Nephron (organoid): Measurements from ENCODE around the gene SV2B.

Experiments
- H3K27ac Mint-ChIP-seq, 3 experiments: 2 replicates each; pipeline ENCODE4 v1.8.0; 2020; ENCODE audit warnings: mixed read lengths in 3 of 3, mild to moderate bottlenecking in 2 of 3, moderate library complexity in 1 of 3
- H3K27me3 Mint-ChIP-seq: 2 replicates; pipeline ENCODE4 v1.8.0; 2021; ENCODE audit warnings: low read depth, mild to moderate bottlenecking, moderate library complexity, mixed read lengths
- H3K36me3 Mint-ChIP-seq: 2 replicates; pipeline ENCODE4 v1.8.0; 2020; ENCODE audit warnings: low read depth, mixed read lengths
- H3K4me1 Mint-ChIP-seq: 2 replicates; pipeline ENCODE4 v1.8.0; 2020; ENCODE audit warnings: mixed read lengths
- H3K4me3 Mint-ChIP-seq, 3 experiments: 2 replicates each; pipeline ENCODE4 v1.8.0; 2020; ENCODE audit warnings: mild to moderate bottlenecking in 3 of 3, mixed read lengths in 3 of 3, moderate library complexity in 2 of 3
- H3K9me3 Mint-ChIP-seq: 2 replicates; pipeline ENCODE4 v1.8.0; 2020; ENCODE audit warnings: mixed read lengths
- CTCF ChIP-seq, 3 experiments: fragments of 200-600 bp; sonication (generic); IDR thresholded peaks; one replicate each; pipeline ENCODE4 v1.5.0; 2021; ENCODE audit warnings: antibody characterized with exemption in 3 of 3; ENCODE audit not compliant: unreplicated experiment in 3 of 3

SV2B gene

GRCh38 chr15:91270747-91271146, 170.7 kb downstream of the SV2B start:
- Mint-ChIP-seq H3K27me3 (peaks cover 75% of the 10 kb centered on the region), H3K4me1 (no peaks in the 10 kb centered on the region), H3K9me3 (peaks cover 3% of the 10 kb centered on the region), H3K36me3 (no peaks in the 10 kb centered on the region), H3K27ac (no peak overlapping the region), H3K4me3 (no peak overlapping the region)
- TF ChIP-seq CTCF (IDR thresholded peaks at IDR 0.05; ENCODE audit: unreplicated experiment in 3 of 3), result no peak

- peak; percentile 70 to 84 (median 79) for TF ChIP-seq CTCF (IDR thresholded peaks at IDR 0.05; ENCODE audit: unreplicated experiment in 3 of 3)
- Mint-ChIP-seq H3K4me1 (no peaks in the 10 kb centered on the region), H3K9me3 (peaks cover 10% of the 10 kb centered on the region), H3K4me3 (no peak overlapping the region), H3K36me3 (no peaks in the 10 kb centered on the region), H3K27ac (no peak overlapping the region), H3K27me3 (peaks cover 73% of the 10 kb centered on the region)
Measured at GRCh38 chr15:91271565-91272153, 171.6 kb downstream of the SV2B start.

- Mint-ChIP-seq H3K4me1 (peaks cover 7% of the 10 kb centered on the region), H3K27me3 (peaks cover 36% of the 10 kb centered on the region), H3K9me3 (peaks cover 10% of the 10 kb centered on the region)
Measured at GRCh38 chr15:91275844-91276243, 175.8 kb downstream of the SV2B start.

GRCh38 chr15:91278951-91279350, 178.9 kb downstream of the SV2B start:
- peaks cover 10% of the 10 kb centered on the region for H3K9me3 Mint-ChIP-seq

More at GRCh38 chr15:91275844-91276243, 175.8 kb downstream of the SV2B start:
- Mint-ChIP-seq H3K36me3 (no peaks in the 10 kb centered on the region), H3K27ac (no peak overlapping the region), H3K4me3 (no peak overlapping the region)
- TF ChIP-seq CTCF (IDR thresholded peaks at IDR 0.05; ENCODE audit: unreplicated experiment in 3 of 3), result no peak

GRCh38 chr15:91279486-91279885, 179.4 kb downstream of the SV2B start:
- no peaks in the 10 kb centered on the region for H3K36me3 Mint-ChIP-seq
- H3K27ac Mint-ChIP-seq, result no peak overlapping the region
- peaks cover 14% of the 10 kb centered on the region for H3K4me1 Mint-ChIP-seq
- H3K27me3 Mint-ChIP-seq, result peaks cover 16% of the 10 kb centered on the region
- no peak overlapping the region for H3K4me3 Mint-ChIP-seq
- H3K9me3 Mint-ChIP-seq, result peaks cover 10% of the 10 kb centered on the region
- no peak for TF ChIP-seq CTCF (IDR thresholded peaks at IDR 0.05; ENCODE audit: unreplicated experiment in 3 of 3)

More at GRCh38 chr15:91278951-91279350, 178.9 kb downstream of the SV2B start:
- no peak overlapping the region for H3K4me3 Mint-ChIP-seq
- H3K27ac Mint-ChIP-seq, result no peak overlapping the region
- peaks cover 19% of the 10 kb centered on the region for H3K27me3 Mint-ChIP-seq
- peaks cover 14% of the 10 kb centered on the region for H3K4me1 Mint-ChIP-seq
- no peaks in the 10 kb centered on the region for H3K36me3 Mint-ChIP-seq
- no peak for TF ChIP-seq CTCF (IDR thresholded peaks at IDR 0.05; ENCODE audit: unreplicated experiment in 3 of 3)

DNA sequence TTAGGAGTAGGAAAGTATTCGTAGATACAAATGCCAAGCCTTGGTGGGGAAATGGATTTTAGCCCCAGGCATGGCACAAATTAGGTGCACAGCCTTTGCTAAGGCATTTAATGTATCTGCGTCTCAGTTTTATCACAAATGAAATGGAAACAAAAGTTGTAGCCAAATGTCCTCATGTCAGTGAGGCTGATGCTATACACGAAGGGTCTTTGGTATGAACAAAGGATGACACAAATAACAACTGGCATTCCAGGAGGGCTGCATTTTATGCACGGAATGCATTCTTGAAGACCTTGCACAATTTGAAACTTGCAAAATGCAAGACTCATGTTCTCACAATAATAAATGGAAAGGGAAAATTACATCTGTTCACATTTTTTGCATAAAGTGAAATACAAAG, 181.9 kb downstream of the SV2B start:
- no peak for TF ChIP-seq CTCF (IDR thresholded peaks at IDR 0.05; ENCODE audit: unreplicated experiment in 3 of 3)
- Mint-ChIP-seq H3K4me3 (no peak overlapping the region), H3K27ac (no peak overlapping the region), H3K36me3 (no peaks in the 10 kb centered on the region), H3K27me3 (peaks cover 22% of the 10 kb centered on the region), H3K9me3 (no peaks in the 10 kb centered on the region), H3K4me1 (peaks cover 14% of the 10 kb centered on the region)
